K562 (cell line): ENCODE data around the gene LCTL. TPM values are rescaled to one million over a fixed set of nuclear protein-coding genes. Genes with fewer than 3 reads are reported as not detected.
A peak's percentile ranks its signal among the peaks of the same experiment; 100 is the strongest.

Experiments used
- ATAC-seq: fragments of 200-7000 bp; cut with Tn5 transposase; 3 replicates; pipeline ENCODE4 v1.9.1; 2020; ENCODE audit warnings: moderate library complexity
- BruUV-seq: library from RNA; stranded (reverse); fragments of 400-500 nt; replicated peaks from 2 replicates; lab custom pipeline; 2021; lab: Mats Ljungman, UMichigan
- CTCF ChIA-PET: fragments of 300-600 bp; formaldehyde crosslinking; extraction: SDS; loops from one replicate; lab custom pipeline; 2021; ENCODE audit warnings: low intra/inter-chr PET ratio; lab: Yijun Ruan, JAX
- POLR2A ChIA-PET: fragments of 300-600, 350-650 bp; sonication (Branson Sonifier 250); formaldehyde crosslinking; extraction: SDS; loops from one replicate; lab custom pipeline; 2021; ENCODE audit warnings: antibody characterized with exemption, inconsistent platforms; lab: Yijun Ruan, JAX
- DNase-seq, 4 experiments: peaks; one replicate each; pipeline versions ENCODE4 v3.0.0 to v3.0.0-alpha.2; 2011 to 2018; ENCODE audit warnings: low spot score in 3 of 4, mixed read lengths in 3 of 4; ENCODE audit errors: extremely low read depth in 1 of 4
- FAIRE-seq: peaks from 2 replicates; lab custom pipeline; 2011; peaks lifted over from hg19 to GRCh38; lab: Jason Lieb, UNC
- H2AFZ ChIP-seq: 2 replicates; pipeline ENCODE4 v1.6.0; 2011; ENCODE audit warnings: low read depth, low read length, control low read depth, inconsistent platforms
- H3K27ac ChIP-seq: fragments of 200-600 bp; 3 replicates; pipeline ENCODE4 v1.8.0; 2011; ENCODE audit warnings: low read depth, mild to moderate bottlenecking, control low read depth, inconsistent platforms, low read length, moderate library complexity, mixed read lengths; ENCODE audit errors: extremely low read depth
- H3K27me3 ChIP-seq, 2 experiments: fragments of 300-600 bp in 1 of 2; 2 replicates in 1 of 2; 3 replicates in 1 of 2; pipeline versions ENCODE4 v1.6.0 to v1.8.0; 2011; ENCODE audit warnings: inconsistent platforms in 2 of 2, low read length in 2 of 2, mild to moderate bottlenecking in 1 of 2, mixed read lengths in 1 of 2, moderate library complexity in 1 of 2; ENCODE audit not compliant: control insufficient read depth in 2 of 2, insufficient read depth in 2 of 2
- H3K36me3 ChIP-seq: fragments of 300-600 bp; 3 replicates; pipeline ENCODE4 v1.8.0; 2011; ENCODE audit warnings: mild to moderate bottlenecking, low read length, inconsistent platforms; ENCODE audit not compliant: control insufficient read depth, insufficient read depth
- H3K4me1 ChIP-seq, 2 experiments: fragments of 200-600 bp in 1 of 2; replicated peaks in 1 of 2; 2 replicates in 1 of 2; 3 replicates in 1 of 2; pipeline versions ENCODE4 v1.5.1 to v1.8.0; 2011; ENCODE audit warnings: inconsistent platforms in 2 of 2, low read length in 2 of 2, mild to moderate bottlenecking in 1 of 2, mixed read lengths in 1 of 2, moderate library complexity in 1 of 2; ENCODE audit not compliant: control insufficient read depth in 2 of 2, insufficient read depth in 2 of 2
- H3K4me2 ChIP-seq: 2 replicates; pipeline ENCODE4 v1.6.1; 2011; ENCODE audit warnings: low read length, control low read depth, inconsistent platforms, mixed read lengths; ENCODE audit not compliant: insufficient read depth
- H3K4me3 ChIP-seq: fragments of 200-600 bp; sonication (generic), shearing (Covaris generic); 2 replicates; pipeline ENCODE4 v1.5.1; 2016; ENCODE audit warnings: control low read depth, inconsistent platforms
- H3K79me2 ChIP-seq: fragments of 200-600 bp; 3 replicates; pipeline ENCODE4 v1.8.0; 2011; ENCODE audit warnings: low read length, inconsistent platforms; ENCODE audit not compliant: control insufficient read depth, insufficient read depth
- H3K9ac ChIP-seq, 2 experiments: 2 replicates each; pipeline versions ENCODE4 v1.6.0 to v1.6.1; 2011; ENCODE audit warnings: low read depth in 2 of 2, low read length in 2 of 2, control low read depth in 1 of 2, inconsistent platforms in 1 of 2, mild to moderate bottlenecking in 1 of 2, mixed read lengths in 1 of 2; ENCODE audit not compliant: insufficient read depth in 1 of 2
- H3K9me1 ChIP-seq: one replicate; pipeline ENCODE4 v1.6.0; 2011; ENCODE audit warnings: inconsistent platforms, mild to moderate bottlenecking, low read length, moderate library complexity; ENCODE audit not compliant: control insufficient read depth, insufficient read depth
- H3K9me3 ChIP-seq: replicated peaks from 2 replicates; pipeline ENCODE4 v1.5.1; 2011; ENCODE audit warnings: low read depth, low read length, inconsistent platforms; ENCODE audit not compliant: control insufficient read depth, insufficient read depth
- H4K20me1 ChIP-seq: replicated peaks from 2 replicates; pipeline ENCODE4 v1.6.1; 2011; ENCODE audit warnings: low read length, inconsistent platforms, mixed read lengths; ENCODE audit not compliant: control insufficient read depth, insufficient read depth
- BRD4 ChIP-seq: fragments of 200-600 bp; sonication (generic); IDR thresholded peaks from 2 replicates; pipeline ENCODE4 v1.6.1; 2017; ENCODE audit warnings: inconsistent platforms
- CHD1 ChIP-seq: fragments of 200-600 bp; sonication (generic); IDR thresholded peaks from one replicate; pipeline ENCODE4 v1.6.1; 2012; ENCODE audit warnings: mild to moderate bottlenecking, moderate library complexity, low read length, inconsistent platforms
- ELK1 ChIP-seq: sonication (generic); formaldehyde crosslinking; IDR thresholded peaks from 2 replicates; pipeline ENCODE4 v1.8.1; 2022; ENCODE audit warnings: missing genetic modification reagents
- HNRNPK ChIP-seq: fragments of 200-400 bp; formaldehyde crosslinking; IDR thresholded peaks from one replicate; pipeline ENCODE4 v1.6.1; 2018; ENCODE audit warnings: mild to moderate bottlenecking, low read depth, low read length; ENCODE audit not compliant: poor library complexity, severe bottlenecking
- MEF2A ChIP-seq: IDR thresholded peaks from 2 replicates; pipeline ENCODE4 v1.6.1; 2011; ENCODE audit warnings: low read depth, mild to moderate bottlenecking, low read length, moderate library complexity; ENCODE audit not compliant: control insufficient read depth
- NFE2L1 ChIP-seq: fragments of 450-650 bp; IDR thresholded peaks from 2 replicates; pipeline ENCODE4 v1.6.1; 2016; ENCODE audit warnings: missing genetic modification characterization, low read depth, mild to moderate bottlenecking, missing compliant biosample characterization, moderate library complexity, borderline replicate concordance
- NR3C1 ChIP-seq: sonication (generic); formaldehyde crosslinking; IDR thresholded peaks from 2 replicates; pipeline ENCODE4 v1.8.1; 2022; ENCODE audit warnings: missing genetic modification reagents
- PCBP1 ChIP-seq: fragments of 200-400 bp; formaldehyde crosslinking; IDR thresholded peaks from 2 replicates; pipeline ENCODE4 v1.6.1; 2018; ENCODE audit warnings: mild to moderate bottlenecking, low read depth, low read length; ENCODE audit not compliant: poor library complexity, severe bottlenecking
- PPARD ChIP-seq: fragments of 250-450 bp; sonication (Bioruptor Pico); IDR thresholded peaks from 2 replicates; pipeline ENCODE4 v1.8.0; 2022; ENCODE audit warnings: inconsistent platforms, mild to moderate bottlenecking, moderate library complexity
- RBM25 ChIP-seq: fragments of 200-400 bp; formaldehyde crosslinking; IDR thresholded peaks from 2 replicates; pipeline ENCODE4 v1.6.1; 2018; ENCODE audit warnings: low read length, low read depth, moderate library complexity; ENCODE audit not compliant: severe bottlenecking
- SMARCB1 ChIP-seq: IDR thresholded peaks from 2 replicates; pipeline ENCODE4 v1.6.1; 2011; ENCODE audit warnings: improper control_type of control experiment, low read depth; ENCODE audit not compliant: insufficient read length
- ZFP91 ChIP-seq: sonication (generic); formaldehyde crosslinking; IDR thresholded peaks from 2 replicates; pipeline ENCODE4 v1.8.0; 2022; ENCODE audit warnings: mild to moderate bottlenecking, missing genetic modification reagents
- ZNF143 ChIP-seq: sonication (generic); formaldehyde crosslinking; IDR thresholded peaks from 2 replicates; pipeline ENCODE4 v1.9.0; 2022; ENCODE audit warnings: mild to moderate bottlenecking, missing genetic modification reagents
- ZNF507 ChIP-seq: conservative IDR thresholded peaks from 2 replicates; pipeline ENCODE4 v1.6.1; 2017; ENCODE audit warnings: missing genetic modification characterization, missing compliant biosample characterization
- ZSCAN32 ChIP-seq: fragments of 450-650 bp; formaldehyde crosslinking; IDR thresholded peaks from 2 replicates; pipeline ENCODE4 v1.4.0; 2020; ENCODE audit warnings: mild to moderate bottlenecking, moderate library complexity
- WGBS: fragments of 100-300 bp; shearing (Covaris generic); methylation state at CpG from one replicate; pipeline ENCODE4 v1.1.6; 2016; ENCODE audit warnings: low coverage, mixed read lengths; ENCODE audit not compliant: insufficient coverage; ENCODE audit errors: missing lambda C conversion rate; 5-methylcytosine and 5-hydroxymethylcytosine counted together
- in situ Hi-C: fragments of 300-500 bp; cut with MboI; formaldehyde crosslinking; loops from 4 replicates; pipeline ENCODE4 v1.15.0; 2018; ENCODE audit warnings: inconsistent platforms, mixed read lengths
- intact Hi-C: fragments of 100-400 bp; cut with micrococcal nuclease; formaldehyde crosslinking; loops from 2 replicates; pipeline ENCODE4 v1.14.2; 2022
- polyA plus RNA-seq, 8 experiments: library from polyadenylated mRNA; depleted of rRNA in 4 of 8; stranded (reverse) in 5 of 8; unstranded in 3 of 8; fragments of >200 nt; fragmentation: Nextera tagmentation in 2 of 8; fragmentation: Illumina TruSeq in 1 of 8; extraction: Ambion mirVana in 2 of 8; extraction: Trizol in 1 of 8; gene quantifications; 2 replicates each; pipeline versions ENCODE4 v1.2.1 to v1.2.3, GENCODE V29; 2011 to 2014; ENCODE audit warnings: inconsistent platforms in 1 of 8, missing spikeins in 1 of 8
- total RNA-seq, 7 experiments: library from RNA; depleted of rRNA in 6 of 7; stranded (reverse); fragments of >200 nt in 6 of 7; fragmentation: Illumina TruSeq in 2 of 7; extraction: Trizol in 2 of 7; gene quantifications; 2 replicates each; pipeline versions ENCODE4 v1.2.1 to v1.2.3, GENCODE V29; 2011 to 2021; ENCODE audit warnings: low replicate concordance in 1 of 7
- TF ChIP-seq, protein P1 (sequence below): sonication (generic); formaldehyde crosslinking; IDR thresholded peaks from 2 replicates; pipeline ENCODE4 v1.9.0; 2022; ENCODE audit warnings: mild to moderate bottlenecking, missing genetic modification reagents

LCTL gene
- total and polyA plus RNA-seq, 9 of the 15 experiments (the other 6 are each of a cell fraction or from before 2014, with no cell fraction given), result 0.08 to 0.31 (median 0.17) TPM; not detected in 6

- in situ Hi-C loops, result loop anchor here (10.0 kb wide), 1 partner anchor 161 kb away; no protein-coding TSS in a partner anchor
- TF ChIP-seq ZNF507 (tag), result no peak
- TF ChIP-seq, protein P1, sequence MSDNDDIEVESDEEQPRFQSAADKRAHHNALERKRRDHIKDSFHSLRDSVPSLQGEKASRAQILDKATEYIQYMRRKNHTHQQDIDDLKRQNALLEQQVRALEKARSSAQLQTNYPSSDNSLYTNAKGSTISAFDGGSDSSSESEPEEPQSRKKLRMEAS (CRISPR knock-in tag), result no peak
- TF ChIP-seq ZFP91 (CRISPR knock-in tag), result no peak
- TF ChIP-seq HNRNPK, result no peak
- TF ChIP-seq NR3C1 (CRISPR knock-in tag), result no peak
- no peak for TF ChIP-seq ELK1
- TF ChIP-seq ZSCAN32 (CRISPR knock-in tag), result no peak
- TF ChIP-seq ZNF143 (CRISPR knock-in tag), result no peak
- no peak for TF ChIP-seq PCBP1
- TF ChIP-seq BRD4, result no peak
- no peak for TF ChIP-seq NFE2L1 (tag)
- no peak for TF ChIP-seq RBM25
- TF ChIP-seq CHD1, result no peak
- no peak for TF ChIP-seq MEF2A
- TF ChIP-seq PPARD (CRISPR knock-in tag), result no peak
- no peak for TF ChIP-seq SMARCB1
- H3K27ac ChIP-seq, result peak overlapping the region; percentile 10; the same call in 1 of the 3 replicates
- intact Hi-C loops, result no loop called here
- peaks cover 85% of the 10 kb centered on the region for H3K79me2 ChIP-seq
- FAIRE-seq (no peak), DNase-seq (no peak), ATAC-seq (no peak)
- peaks cover 11% of the 10 kb centered on the region; the same call in 1 of the 2 replicates for H4K20me1 ChIP-seq
- BruUV-seq, result no TSS peak
- H3K9ac ChIP-seq, result peak overlapping the region in 1 of 2 experiments; percentile 59; a peak in 1 of 4 replicates
- H3K9me3 ChIP-seq, result no peaks in the 10 kb centered on the region
- 87% methylated on average over 3 of the region's 3 CpGs for WGBS
- peaks cover 67% of the 10 kb centered on the region for H3K36me3 ChIP-seq
- CTCF ChIA-PET, result no interaction called here
- no peak overlapping the region for H2AFZ ChIP-seq
- H3K4me1 ChIP-seq, result peaks cover 14 to 21% of the 10 kb centered on the region in 2 experiments
- H3K4me2 ChIP-seq, result no peak overlapping the region
- POLR2A ChIA-PET, result interaction anchor here (0.7 to 0.9 kb wide), 2 partner anchors 31 to 150 kb away, joined by 3 read pairs; no protein-coding TSS in a partner anchor
- H3K27me3 ChIP-seq, result no peaks in the 10 kb centered on the region
- H3K4me3 ChIP-seq, result no peak overlapping the region
- H3K9me1 ChIP-seq, result no peaks in the 10 kb centered on the region
These were observed 47.9 kb upstream of the LCTL start for GRCh38 chr15:66613743-66614142.
